Measurements from ENCODE around the gene CRACDL.

DNA sequence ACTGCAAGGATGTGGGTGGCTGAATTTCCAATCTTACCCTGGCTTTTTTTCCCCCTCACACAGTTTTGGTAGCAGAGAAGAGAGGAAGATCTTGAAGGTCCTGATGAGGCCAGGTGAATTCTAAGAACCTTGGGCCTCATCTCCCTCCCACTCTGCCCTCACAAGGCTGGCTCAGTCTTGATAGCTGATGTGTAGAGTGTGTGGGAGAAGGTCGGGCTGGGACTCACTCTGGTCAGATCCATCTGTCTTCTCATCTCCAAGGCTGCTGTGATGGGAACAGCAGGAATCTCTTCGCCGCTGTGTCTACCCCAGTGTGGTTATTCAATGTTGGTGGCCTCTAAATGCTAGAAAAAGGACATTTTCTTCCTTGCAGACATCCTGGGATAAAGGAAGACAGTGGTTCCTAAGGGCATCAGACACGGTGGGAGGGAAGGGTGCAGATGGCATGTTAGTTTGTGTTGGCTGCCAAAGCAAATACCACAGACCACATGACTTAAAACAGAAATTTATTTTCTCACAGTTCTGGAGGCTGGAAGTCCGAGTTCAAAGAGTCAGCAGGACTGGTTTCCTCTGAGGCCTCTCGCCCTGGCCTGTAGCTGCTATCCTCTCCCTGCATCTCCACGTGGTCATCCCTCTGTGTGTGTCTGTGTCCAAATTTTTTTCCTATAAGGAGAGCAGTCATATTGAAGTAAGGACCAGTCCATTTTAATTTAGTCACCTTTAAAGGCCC, 167.5 kb downstream of the CRACDL start:
- TF ChIP-seq TAF1 (IDR thresholded peaks at IDR 0.05; ENCODE audit: low read depth, low read length) (no peak), POLR2A (IDR thresholded peaks at IDR 0.05; ENCODE audit: low read depth, low read length) (no peak), POLR2AphosphoS5 (IDR thresholded peaks at IDR 0.05; ENCODE audit: low read depth, low read length) (no peak), SPI1 (IDR thresholded peaks at IDR 0.05; ENCODE audit: low read depth, low read length) (no peak), PAX5 (IDR thresholded peaks at IDR 0.05; ENCODE audit: insufficient read depth, low read length, severe bottlenecking) (no peak)
